ENCODE results near the gene STAC3. TPM values are rescaled to one million over a fixed set of nuclear protein-coding genes. Genes with fewer than 3 reads are reported as not detected.

STAC3 gene
- total and polyA plus RNA-seq, 9 of the 15 experiments (the other 6 are each of a cell fraction or from before 2014, with no cell fraction given) = 0.45 to 6.4 (median 3.3) TPM

DNA sequence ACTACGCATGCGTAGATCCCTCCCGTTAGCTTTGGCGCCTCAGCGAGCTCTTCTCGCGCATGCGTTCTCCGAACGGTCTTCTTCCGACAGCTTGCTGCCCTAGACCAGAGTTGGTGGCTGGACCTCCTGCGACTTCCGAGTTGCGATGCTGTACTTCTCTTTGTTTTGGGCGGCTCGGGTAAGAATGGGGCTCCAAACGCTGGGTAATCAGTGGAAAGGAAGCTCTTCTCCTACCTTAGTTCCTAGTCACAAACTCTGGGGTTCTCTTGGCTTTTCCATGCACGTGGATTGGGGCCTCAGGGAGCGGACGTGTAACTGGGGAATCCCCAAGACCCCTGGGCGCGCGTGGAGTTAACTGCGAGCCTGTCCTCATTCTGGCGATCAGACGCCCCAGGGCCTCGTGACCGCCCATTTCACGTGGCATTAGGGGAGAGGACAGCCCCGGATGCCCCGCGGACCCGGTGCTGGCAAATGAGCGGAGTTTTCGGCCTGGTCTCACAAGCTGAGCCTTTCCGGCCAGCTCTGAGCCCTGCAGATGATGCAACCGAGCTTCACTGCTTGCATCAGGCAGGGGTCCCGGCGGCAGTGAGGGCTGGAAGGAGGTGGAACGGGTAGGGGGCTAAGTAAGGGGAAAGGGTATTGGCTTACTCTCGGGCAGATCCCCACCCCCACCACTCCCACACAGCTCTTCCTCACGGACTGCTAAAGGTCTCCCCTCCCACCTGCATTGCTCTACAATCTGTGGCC is 21.2 kb downstream of the STAC3 start, which contains the start of gene SHMT2 (continued):
- TF ChIP-seq SP2 (IDR thresholded peaks at IDR 0.05; ENCODE audit: extremely low read depth, low read depth, low read length, poor library complexity, severe bottlenecking) (no peak), ZBTB40 (IDR thresholded peaks at IDR 0.05) (peak; percentile 21; the same call in 1 of the 2 replicates), ZBTB40 (CRISPR knock-in tag; IDR thresholded peaks at IDR 0.05) (no peak), RCOR1 (IDR thresholded peaks at IDR 0.05; ENCODE audit: borderline replicate concordance in 1 of 2, low read depth in 2 of 2, low read length in 2 of 2) (no peak), ZFP36 (IDR thresholded peaks at IDR 0.05; ENCODE audit: low read depth, low read length, partially characterized antibody) (peak; percentile 3), KDM4B (IDR thresholded peaks at IDR 0.05; ENCODE audit: borderline replicate concordance in 2 of 2, low read depth in 1 of 2) (no peak), SMAD2 (IDR thresholded peaks at IDR 0.05; ENCODE audit: low read depth, low read length) (no peak), NRF1 (conservative IDR thresholded peaks at IDR 0.05 in 1 of 2, IDR thresholded peaks at IDR 0.05 in 1 of 2) (peak; percentile 97 to 98), HOXB6 (CRISPR knock-in tag; IDR thresholded peaks at IDR 0.05; ENCODE audit: borderline replicate concordance) (no peak), PRDM10 (IDR thresholded peaks at IDR 0.05; ENCODE audit: partially characterized antibody) (no peak), NFIC (IDR thresholded peaks at IDR 0.05) (peak; percentile 28)
- TF ChIP-seq, protein P1, sequence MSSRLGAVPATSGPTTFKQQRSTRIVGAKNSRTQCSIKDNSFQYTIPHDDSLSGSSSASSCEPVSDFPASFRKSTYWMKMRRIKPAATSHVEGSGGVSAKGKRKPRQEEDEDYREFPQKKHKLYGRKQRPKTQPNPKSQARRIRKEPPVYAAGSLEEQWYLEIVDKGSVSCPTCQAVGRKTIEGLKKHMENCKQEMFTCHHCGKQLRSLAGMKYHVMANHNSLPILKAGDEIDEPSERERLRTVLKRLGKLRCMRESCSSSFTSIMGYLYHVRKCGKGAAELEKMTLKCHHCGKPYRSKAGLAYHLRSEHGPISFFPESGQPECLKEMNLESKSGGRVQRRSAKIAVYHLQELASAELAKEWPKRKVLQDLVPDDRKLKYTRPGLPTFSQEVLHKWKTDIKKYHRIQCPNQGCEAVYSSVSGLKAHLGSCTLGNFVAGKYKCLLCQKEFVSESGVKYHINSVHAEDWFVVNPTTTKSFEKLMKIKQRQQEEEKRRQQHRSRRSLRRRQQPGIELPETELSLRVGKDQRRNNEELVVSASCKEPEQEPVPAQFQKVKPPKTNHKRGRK (tag; IDR thresholded peaks at IDR 0.05) = no peak
